K562 (cell line): ENCODE measurements around the gene HLF. TPM values are rescaled to one million over a fixed set of nuclear protein-coding genes. Genes with fewer than 3 reads are reported as not detected.
A peak's percentile ranks its signal among the peaks of the same experiment; 100 is the strongest.

Experiments used
- CBX8 ChIP-seq: fragments of 200-600 bp; sonication (generic); IDR thresholded peaks from 2 replicates; pipeline ENCODE4 v1.6.1; 2012; ENCODE audit warnings: borderline replicate concordance, mixed run types, low read depth, mild to moderate bottlenecking, moderate library complexity, mixed read lengths, low read length, control low read depth, inconsistent platforms; ENCODE audit not compliant: poor library complexity, severe bottlenecking; ENCODE audit errors: extremely low read depth
- ETS1 ChIP-seq: conservative IDR thresholded peaks from 2 replicates; pipeline ENCODE4 v1.6.1; 2011; ENCODE audit warnings: low read depth, mild to moderate bottlenecking, low read length; ENCODE audit not compliant: control insufficient read depth
- GMEB1 ChIP-seq: fragments of 250-450 bp; sonication (Bioruptor Pico); IDR thresholded peaks from 2 replicates; pipeline ENCODE4 v1.4.0; 2020; ENCODE audit warnings: mild to moderate bottlenecking
- GTF2E2 ChIP-seq: fragments of 200-800 bp; sonication (Bioruptor generic); IDR thresholded peaks from 2 replicates; pipeline ENCODE4 v1.6.1; 2016; ENCODE audit warnings: missing genetic modification characterization, missing compliant biosample characterization
- HDAC1 ChIP-seq, 2 experiments: fragments of 450-650 bp; IDR thresholded peaks; 2 replicates each; pipeline ENCODE4 v1.6.1; 2016 to 2017; ENCODE audit warnings: inconsistent platforms in 1 of 2, mild to moderate bottlenecking in 1 of 2, moderate library complexity in 1 of 2
- KHSRP ChIP-seq: fragments of 450-650 bp; IDR thresholded peaks from 2 replicates; pipeline ENCODE4 v1.6.1; 2017
- LARP7 ChIP-seq: fragments of 450-650 bp; IDR thresholded peaks from 2 replicates; pipeline ENCODE4 v1.6.1; 2016
- MAFK ChIP-seq: IDR thresholded peaks from 2 replicates; pipeline ENCODE4 v1.6.1; 2011; ENCODE audit warnings: low read length, improper control_type of control experiment
- MTA2 ChIP-seq: fragments of 450-650 bp; IDR thresholded peaks from 2 replicates; pipeline ENCODE4 v1.6.1; 2016; ENCODE audit warnings: low read depth
- NONO ChIP-seq, 2 experiments: fragments of 200-400 bp in 1 of 2; fragments of 450-650 bp in 1 of 2; formaldehyde crosslinking in 1 of 2; IDR thresholded peaks; 2 replicates each; pipeline ENCODE4 v1.6.1; 2017; ENCODE audit warnings: low read depth in 2 of 2, mild to moderate bottlenecking in 2 of 2, moderate library complexity in 2 of 2, low read length in 1 of 2
- NR0B1 ChIP-seq: fragments of 450-650 bp; IDR thresholded peaks from one replicate; pipeline ENCODE4 v1.6.1; 2018; ENCODE audit warnings: mild to moderate bottlenecking, moderate library complexity; ENCODE audit not compliant: partially characterized antibody
- SMARCB1 ChIP-seq: IDR thresholded peaks from 2 replicates; pipeline ENCODE4 v1.6.1; 2011; ENCODE audit warnings: improper control_type of control experiment, low read depth; ENCODE audit not compliant: insufficient read length
- STAG1 ChIP-seq: sonication (generic); formaldehyde crosslinking; IDR thresholded peaks from 2 replicates; pipeline ENCODE4 v1.5.0; 2020; ENCODE audit warnings: missing genetic modification reagents, borderline replicate concordance
- TAL1 ChIP-seq: fragments of 450-650 bp; IDR thresholded peaks from 2 replicates; pipeline ENCODE4 v1.6.1; 2016; ENCODE audit warnings: mild to moderate bottlenecking
- TCF15 ChIP-seq: fragments of 250-450 bp; sonication (Bioruptor Pico); IDR thresholded peaks from 2 replicates; pipeline ENCODE4 v1.8.0; 2022; ENCODE audit warnings: moderate library complexity, mild to moderate bottlenecking, inconsistent platforms
- TOE1 ChIP-seq, 2 experiments: fragments of 450-650 bp in 1 of 2; sonication (generic) in 1 of 2; formaldehyde crosslinking in 1 of 2; IDR thresholded peaks; 2 replicates each; pipeline versions ENCODE4 v1.7.1 to v1.8.0; 2016 to 2022; ENCODE audit warnings: borderline replicate concordance in 2 of 2, mild to moderate bottlenecking in 2 of 2, antibody characterized with exemption in 1 of 2, inconsistent platforms in 1 of 2, low read depth in 1 of 2, missing genetic modification reagents in 1 of 2, moderate library complexity in 1 of 2
- YY1 ChIP-seq, 3 experiments: IDR thresholded peaks; 2 replicates each; pipeline ENCODE4 v1.6.1; 2011; ENCODE audit warnings: low read length in 2 of 3, mild to moderate bottlenecking in 2 of 3, moderate library complexity in 2 of 3, borderline replicate concordance in 1 of 3, control low read depth in 1 of 3, low read depth in 1 of 3; ENCODE audit not compliant: insufficient read depth in 3 of 3, insufficient replicate concordance in 2 of 3, control insufficient read depth in 1 of 3, insufficient read length in 1 of 3; ENCODE audit errors: extremely low read depth in 1 of 3
- ZBTB17 ChIP-seq: fragments of 450-650 bp; formaldehyde crosslinking; IDR thresholded peaks from 2 replicates; pipeline ENCODE4 v1.4.0; 2020; ENCODE audit warnings: mild to moderate bottlenecking
- ZNF511 ChIP-seq: sonication (generic); formaldehyde crosslinking; IDR thresholded peaks from 2 replicates; pipeline ENCODE4 v1.8.0; 2022; ENCODE audit warnings: mild to moderate bottlenecking, missing genetic modification reagents
- ZNF76 ChIP-seq: fragments of 250-450 bp; sonication (Bioruptor Pico); IDR thresholded peaks from 2 replicates; pipeline ENCODE4 v1.4.0; 2020; ENCODE audit warnings: mild to moderate bottlenecking, moderate library complexity, borderline replicate concordance
- ZNF780A ChIP-seq: fragments of 250-450 bp; sonication (Bioruptor Pico); IDR thresholded peaks from 2 replicates; pipeline ENCODE4 v1.5.0; 2021; ENCODE audit warnings: mild to moderate bottlenecking
- polyA plus RNA-seq, 8 experiments: library from polyadenylated mRNA; depleted of rRNA in 4 of 8; stranded (reverse) in 5 of 8; unstranded in 3 of 8; fragments of >200 nt; fragmentation: Nextera tagmentation in 2 of 8; fragmentation: Illumina TruSeq in 1 of 8; extraction: Ambion mirVana in 2 of 8; extraction: Trizol in 1 of 8; gene quantifications; 2 replicates each; pipeline versions ENCODE4 v1.2.1 to v1.2.3, GENCODE V29; 2011 to 2014; ENCODE audit warnings: inconsistent platforms in 1 of 8, missing spikeins in 1 of 8
- total RNA-seq, 7 experiments: library from RNA; depleted of rRNA in 6 of 7; stranded (reverse); fragments of >200 nt in 6 of 7; fragmentation: Illumina TruSeq in 2 of 7; extraction: Trizol in 2 of 7; gene quantifications; 2 replicates each; pipeline versions ENCODE4 v1.2.1 to v1.2.3, GENCODE V29; 2011 to 2021; ENCODE audit warnings: low replicate concordance in 1 of 7

Gene HLF
- total and polyA plus RNA-seq, 9 of the 15 experiments (the other 6 are each of a cell fraction or from before 2014, with no cell fraction given), result 0.03 to 0.24 (median 0.09) TPM

- TF ChIP-seq TCF15 (CRISPR knock-in tag) (no peak), ZNF76 (CRISPR knock-in tag) (no peak), ETS1 (0 out of 2 replicates have a peak, but pooled peaks have one; percentile 21), GTF2E2 (0 out of 2 replicates have a peak, but pooled peaks have one; percentile 14), MAFK (no peak), ZBTB17 (CRISPR knock-in tag) (no peak), SMARCB1 (no peak), KHSRP (no peak), MTA2 (no peak), YY1 (IDR thresholded peaks at IDR 0.05; ENCODE audit: borderline replicate concordance in 1 of 3, control insufficient read depth in 1 of 3, extremely low read depth in 1 of 3, insufficient read depth in 3 of 3, insufficient read length in 1 of 3, insufficient replicate concordance in 2 of 3, low read depth in 1 of 3, low read length in 2 of 3) (peak in 2 of 3 experiments; percentile 11 to 59), CBX8 (no peak), GMEB1 (CRISPR knock-in tag) (peak; percentile 79), ZNF780A (CRISPR knock-in tag) (no peak), TAL1 (no peak), TOE1 (IDR thresholded peaks at IDR 0.05; ENCODE audit: borderline replicate concordance) (no peak), TOE1 (CRISPR knock-in tag; IDR thresholded peaks at IDR 0.05; ENCODE audit: borderline replicate concordance, low read depth) (peak; percentile 53; the same call in 1 of the 2 replicates), NR0B1 (no peak), NONO (IDR thresholded peaks at IDR 0.05; ENCODE audit: low read depth in 2 of 2, low read length in 1 of 2) (0 out of 4 replicates have a peak, but pooled peaks of 1 of the 2 experiments have one; percentile 58), HDAC1 (IDR thresholded peaks at IDR 0.05) (no peak), LARP7 (no peak), STAG1 (CRISPR knock-in tag) (no peak), ZNF511 (CRISPR knock-in tag) (peak; percentile 98)
Observed at GRCh38 chr17:55264645-55265298, at the start of gene HLF (continued).
